Lower lobe of right lung (tissue), 2 donors: Measurements from ENCODE around the gene GRID1. TPM values are rescaled to one million over a fixed set of nuclear protein-coding genes. Genes with fewer than 3 reads are reported as not detected.

Source experiments
- ATAC-seq, 2 donors: fragments of 200-7000 bp; cut with Tn5 transposase; one replicate each; pipeline ENCODE4 v1.9.1; 2020 to 2022; ENCODE audit warnings: mild to moderate bottlenecking in 2 of 2, moderate library complexity in 2 of 2
- DNase-seq: peaks from one replicate; pipeline ENCODE4 v3.0.0-alpha.2; 2020
- H3K27ac ChIP-seq: fragments of 200-600 bp; one replicate; pipeline ENCODE4 v1.8.0; 2022
- H3K27me3 ChIP-seq: fragments of 200-600 bp; one replicate; pipeline ENCODE4 v1.8.0; 2022; ENCODE audit warnings: low read depth
- H3K36me3 ChIP-seq: fragments of 200-600 bp; one replicate; pipeline ENCODE4 v1.8.0; 2022; ENCODE audit warnings: mild to moderate bottlenecking
- H3K4me1 ChIP-seq: fragments of 200-600 bp; one replicate; pipeline ENCODE4 v1.8.0; 2022
- H3K4me3 ChIP-seq: fragments of 200-600 bp; one replicate; pipeline ENCODE4 v1.8.0; 2022; ENCODE audit warnings: mild to moderate bottlenecking
- H3K9me3 ChIP-seq: fragments of 200-600 bp; one replicate; pipeline ENCODE4 v1.8.0; 2022
- intact Hi-C: fragments of 100-400 bp; cut with DNase I; formaldehyde crosslinking; loops from one replicate; pipeline ENCODE4 v1.11.0; 2022
- total RNA-seq: library from RNA; stranded (reverse); fragmentation: NEBNext Ultra II Directional; extraction: Animal tissue kit (Norgen Biotek cat#: 25700); gene quantifications from one replicate; pipeline ENCODE4 v1.2.1, GENCODE V29; 2021
- TF ChIP-seq, protein P1 (sequence below): fragments of 200-600 bp; IDR thresholded peaks from one replicate; pipeline ENCODE4 v1.8.0; 2022; ENCODE audit warnings: antibody characterized with exemption, mild to moderate bottlenecking
- donor health status: DM: no; HTN: yes; CAD: no; lungs with severe emphysema.

Gene GRID1
- total RNA-seq, 1 donor from 2014 or later = 2.5 TPM

DNA sequence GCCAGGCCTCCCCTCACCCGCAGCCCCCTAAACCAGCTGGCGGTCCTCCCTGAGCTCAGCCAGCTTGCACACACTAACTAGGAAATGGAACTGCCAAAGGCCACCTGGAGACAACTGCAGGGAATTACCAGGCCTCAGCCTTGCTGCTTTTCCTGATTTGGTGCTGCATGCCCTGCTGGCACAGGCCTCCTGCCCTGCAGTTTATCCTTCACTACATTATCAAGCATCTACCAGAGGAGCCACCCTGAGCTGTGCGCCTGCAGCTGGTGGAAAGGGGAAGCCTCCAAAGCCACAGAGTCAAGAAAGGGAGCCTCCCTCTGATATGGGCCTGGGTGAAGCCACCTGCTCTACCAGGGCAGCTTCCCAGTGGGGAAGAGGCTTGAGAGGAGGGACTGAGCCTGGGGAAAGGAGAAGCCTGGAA lies 139.8 kb downstream of the GRID1 start:
- Histone ChIP-seq H3K4me3 (no peak overlapping the region), H3K36me3 (no peaks in the 10 kb centered on the region), H3K27ac (no peak overlapping the region), H3K4me1 (no peaks in the 10 kb centered on the region), H3K9me3 (no peaks in the 10 kb centered on the region), H3K27me3 (no peaks in the 10 kb centered on the region)
- DNase-seq (no peak), ATAC-seq (no peak)
- TF ChIP-seq, protein P1, sequence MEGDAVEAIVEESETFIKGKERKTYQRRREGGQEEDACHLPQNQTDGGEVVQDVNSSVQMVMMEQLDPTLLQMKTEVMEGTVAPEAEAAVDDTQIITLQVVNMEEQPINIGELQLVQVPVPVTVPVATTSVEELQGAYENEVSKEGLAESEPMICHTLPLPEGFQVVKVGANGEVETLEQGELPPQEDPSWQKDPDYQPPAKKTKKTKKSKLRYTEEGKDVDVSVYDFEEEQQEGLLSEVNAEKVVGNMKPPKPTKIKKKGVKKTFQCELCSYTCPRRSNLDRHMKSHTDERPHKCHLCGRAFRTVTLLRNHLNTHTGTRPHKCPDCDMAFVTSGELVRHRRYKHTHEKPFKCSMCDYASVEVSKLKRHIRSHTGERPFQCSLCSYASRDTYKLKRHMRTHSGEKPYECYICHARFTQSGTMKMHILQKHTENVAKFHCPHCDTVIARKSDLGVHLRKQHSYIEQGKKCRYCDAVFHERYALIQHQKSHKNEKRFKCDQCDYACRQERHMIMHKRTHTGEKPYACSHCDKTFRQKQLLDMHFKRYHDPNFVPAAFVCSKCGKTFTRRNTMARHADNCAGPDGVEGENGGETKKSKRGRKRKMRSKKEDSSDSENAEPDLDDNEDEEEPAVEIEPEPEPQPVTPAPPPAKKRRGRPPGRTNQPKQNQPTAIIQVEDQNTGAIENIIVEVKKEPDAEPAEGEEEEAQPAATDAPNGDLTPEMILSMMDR = no peak
- intact Hi-C loops = no loop called here

DNA sequence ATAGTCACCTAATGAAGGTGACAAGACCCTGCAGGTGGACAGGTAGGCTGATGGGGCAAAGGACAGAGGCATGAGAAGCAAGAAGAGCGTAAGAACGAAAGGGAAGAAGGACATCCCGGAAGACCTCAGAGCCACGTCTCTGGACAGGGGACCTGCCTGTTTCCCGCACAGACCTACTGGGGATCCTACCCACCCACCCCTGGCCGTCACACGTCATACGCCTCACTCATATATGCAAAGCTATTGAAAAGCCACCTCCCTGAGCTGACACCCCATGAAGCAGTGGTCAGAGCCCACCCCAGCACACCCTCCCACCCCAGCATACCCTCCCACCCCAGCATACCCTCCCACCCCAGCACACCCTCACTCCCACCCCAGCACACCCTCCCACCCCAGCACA lies 140.6 kb downstream of the GRID1 start:
- no peaks in the 10 kb centered on the region for H3K4me1 ChIP-seq

GRCh38 chr10:86225103-86225782 lies 141.4 kb downstream of the GRID1 start:
- Histone ChIP-seq H3K27me3 (no peaks in the 10 kb centered on the region), H3K4me1 (no peaks in the 10 kb centered on the region), H3K27ac (no peak overlapping the region), H3K36me3 (no peaks in the 10 kb centered on the region), H3K9me3 (no peaks in the 10 kb centered on the region), H3K4me3 (no peak overlapping the region)
- TF ChIP-seq, protein P1 = no peak
- intact Hi-C loops = no loop called here
- DNase-seq (peak; percentile 16), ATAC-seq (no peak)

More for the DNA sequence above, 140.6 kb downstream of the GRID1 start:
- no peaks in the 10 kb centered on the region for H3K27me3 ChIP-seq
- H3K9me3 ChIP-seq = no peaks in the 10 kb centered on the region
- intact Hi-C loops = no loop called here
- H3K27ac ChIP-seq = no peak overlapping the region
- H3K4me3 ChIP-seq = no peak overlapping the region
- no peak for DNase-seq
- H3K36me3 ChIP-seq = no peaks in the 10 kb centered on the region
- ATAC-seq = no peak
- TF ChIP-seq, protein P1 = no peak

GRCh38 chr10:86224354-86225102 lies 142.1 kb downstream of the GRID1 start:
- DNase-seq (peak; percentile 15), ATAC-seq (no peak)
- H3K4me3 ChIP-seq = no peak overlapping the region
- no peaks in the 10 kb centered on the region for H3K9me3 ChIP-seq
- H3K36me3 ChIP-seq = no peaks in the 10 kb centered on the region
- no peaks in the 10 kb centered on the region for H3K4me1 ChIP-seq
- H3K27me3 ChIP-seq = no peaks in the 10 kb centered on the region
- intact Hi-C loops = no loop called here
- H3K27ac ChIP-seq = no peak overlapping the region
- TF ChIP-seq, protein P1 = no peak

DNA sequence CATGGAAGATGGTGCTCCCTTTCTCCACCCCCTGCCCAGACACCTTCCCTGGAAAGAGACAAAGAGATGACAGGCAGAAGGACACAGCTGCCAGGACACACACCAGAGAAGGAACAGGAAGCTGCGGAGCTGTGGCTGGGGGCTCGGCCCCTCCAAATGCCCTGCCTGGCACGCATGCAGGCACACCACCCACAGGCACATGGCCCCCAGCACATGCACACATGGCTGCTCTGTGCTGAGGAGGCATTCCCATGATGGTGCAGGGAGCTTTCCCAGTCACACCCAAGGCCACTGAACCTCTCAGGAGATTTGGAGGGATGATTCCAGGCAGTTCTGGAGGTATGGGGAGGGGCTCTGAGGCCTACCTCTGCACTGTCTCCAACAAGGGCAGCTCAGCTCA lies 143.3 kb downstream of the GRID1 start:
- H3K27ac ChIP-seq = no peak overlapping the region
- no peak overlapping the region for H3K4me3 ChIP-seq
- no peaks in the 10 kb centered on the region for H3K9me3 ChIP-seq
- H3K36me3 ChIP-seq = no peaks in the 10 kb centered on the region
- DNase-seq = no peak
- no peaks in the 10 kb centered on the region for H3K27me3 ChIP-seq
- no peak for ATAC-seq
- H3K4me1 ChIP-seq = no peaks in the 10 kb centered on the region
- intact Hi-C loops = no loop called here
- TF ChIP-seq, protein P1 = no peak
